ENCODE data around the gene CAV2. TPM values are rescaled to one million over a fixed set of nuclear protein-coding genes. Genes with fewer than 3 reads are reported as not detected.
"Not testable (repeated sequence)": the region's sequence is repeated elsewhere in the genome, so short reads cannot be mapped to it uniquely, and the experiment has no call there.

CAV2 gene
- total RNA-seq, 4 donors from 2014 or later = 11.8 to 13.9 (median 12.6) TPM

DNA sequence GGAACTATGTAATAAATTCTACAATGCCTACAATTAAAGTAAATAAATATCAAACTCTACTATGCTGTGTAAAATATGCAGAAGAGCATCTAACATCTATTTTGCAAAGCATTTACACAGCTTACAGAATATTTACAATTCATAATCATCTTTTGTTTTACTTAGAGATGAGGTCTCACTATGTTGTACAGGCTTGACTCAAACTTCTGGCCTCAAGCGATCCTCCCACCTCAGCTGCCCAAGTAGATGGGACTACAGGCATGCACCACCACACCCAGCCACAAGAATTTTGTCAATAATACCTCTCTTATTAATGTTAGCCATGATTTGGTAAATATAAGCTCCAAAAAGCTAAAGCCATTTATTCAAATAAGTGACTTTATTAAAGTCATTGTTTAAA, 21.9 kb upstream of the CAV2 start:
- TF ChIP-seq, protein P1, sequence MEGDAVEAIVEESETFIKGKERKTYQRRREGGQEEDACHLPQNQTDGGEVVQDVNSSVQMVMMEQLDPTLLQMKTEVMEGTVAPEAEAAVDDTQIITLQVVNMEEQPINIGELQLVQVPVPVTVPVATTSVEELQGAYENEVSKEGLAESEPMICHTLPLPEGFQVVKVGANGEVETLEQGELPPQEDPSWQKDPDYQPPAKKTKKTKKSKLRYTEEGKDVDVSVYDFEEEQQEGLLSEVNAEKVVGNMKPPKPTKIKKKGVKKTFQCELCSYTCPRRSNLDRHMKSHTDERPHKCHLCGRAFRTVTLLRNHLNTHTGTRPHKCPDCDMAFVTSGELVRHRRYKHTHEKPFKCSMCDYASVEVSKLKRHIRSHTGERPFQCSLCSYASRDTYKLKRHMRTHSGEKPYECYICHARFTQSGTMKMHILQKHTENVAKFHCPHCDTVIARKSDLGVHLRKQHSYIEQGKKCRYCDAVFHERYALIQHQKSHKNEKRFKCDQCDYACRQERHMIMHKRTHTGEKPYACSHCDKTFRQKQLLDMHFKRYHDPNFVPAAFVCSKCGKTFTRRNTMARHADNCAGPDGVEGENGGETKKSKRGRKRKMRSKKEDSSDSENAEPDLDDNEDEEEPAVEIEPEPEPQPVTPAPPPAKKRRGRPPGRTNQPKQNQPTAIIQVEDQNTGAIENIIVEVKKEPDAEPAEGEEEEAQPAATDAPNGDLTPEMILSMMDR (IDR thresholded peaks at IDR 0.05) = no peak
- TF ChIP-seq POLR2A (IDR thresholded peaks at IDR 0.05) = no peak
- no peak for DNase-seq
- Histone ChIP-seq H3K4me3 (no peak overlapping the region), H3K36me3 (no peaks in the 10 kb centered on the region), H3K27me3 (no peaks in the 10 kb centered on the region), H3K9me3 (no peaks in the 10 kb centered on the region), H3K27ac (no peak overlapping the region), H3K4me1 (no peaks in the 10 kb centered on the region)

DNA sequence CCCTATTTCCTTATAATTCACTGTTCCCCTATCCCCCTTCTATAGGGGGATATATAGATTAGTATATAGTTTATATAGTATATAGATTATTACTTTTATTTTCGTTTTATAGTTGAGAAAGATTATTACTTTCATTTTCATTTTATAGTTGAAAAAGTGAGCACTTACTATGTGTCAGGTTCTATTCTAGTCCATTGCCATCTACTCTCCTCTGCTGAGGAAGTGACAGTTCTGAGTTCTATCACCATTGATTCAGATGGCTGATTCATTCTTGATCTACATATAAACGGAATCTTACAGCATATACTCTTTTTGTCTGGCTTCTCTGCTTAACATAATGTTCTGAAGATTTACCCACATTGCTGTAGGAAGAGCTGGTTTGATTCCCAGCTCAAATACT, 20.7 kb upstream of the CAV2 start:
- no peaks in the 10 kb centered on the region for H3K27me3 ChIP-seq
- no peak overlapping the region for H3K27ac ChIP-seq
- TF ChIP-seq, protein P1 (IDR thresholded peaks at IDR 0.05) = no peak
- no peak for TF ChIP-seq POLR2A (IDR thresholded peaks at IDR 0.05)
- H3K4me3 ChIP-seq = no peak overlapping the region
- no peaks in the 10 kb centered on the region for H3K4me1 ChIP-seq
- H3K36me3 ChIP-seq = no peaks in the 10 kb centered on the region
- no peak for DNase-seq
- no peaks in the 10 kb centered on the region for H3K9me3 ChIP-seq

DNA sequence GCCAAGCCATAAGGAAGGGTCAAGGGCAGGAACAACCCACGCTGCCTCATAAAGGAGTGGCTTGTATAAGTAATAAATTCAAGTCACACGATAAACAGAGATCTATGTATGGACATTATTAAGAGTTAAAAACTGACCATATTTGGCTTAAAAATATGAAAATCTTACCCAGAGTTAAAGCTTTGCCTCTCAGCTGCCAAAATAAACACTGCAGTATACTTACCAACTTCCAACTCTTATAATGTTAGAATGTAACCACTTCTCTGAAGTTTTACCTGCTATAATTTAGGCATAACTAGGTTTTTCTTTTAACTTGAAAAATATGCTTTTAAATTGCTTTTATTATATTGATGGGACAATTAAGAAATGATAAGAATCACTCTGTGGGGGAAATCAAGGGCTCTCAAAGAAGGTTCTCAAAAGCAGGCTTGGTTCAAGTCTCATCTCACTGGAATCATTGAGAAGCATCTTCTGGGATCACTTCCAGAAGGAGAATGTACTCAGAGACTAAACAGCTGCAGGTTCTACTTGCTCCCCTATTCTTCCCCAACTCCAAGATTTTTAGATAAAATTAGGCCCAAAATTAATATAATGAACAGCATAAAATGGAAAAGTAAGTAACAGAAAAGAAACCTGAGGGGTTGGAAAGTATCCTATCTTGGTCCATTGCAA, 16.1 kb upstream of the CAV2 start:
- DNase-seq = no peak
- Histone ChIP-seq H3K36me3 (no peaks in the 10 kb centered on the region), H3K9me3 (no peaks in the 10 kb centered on the region), H3K27me3 (no peaks in the 10 kb centered on the region), H3K4me1 (no peaks in the 10 kb centered on the region), H3K27ac (no peak overlapping the region), H3K4me3 (no peak overlapping the region)
- TF ChIP-seq POLR2A (IDR thresholded peaks at IDR 0.05) = no peak
- TF ChIP-seq, protein P1 (IDR thresholded peaks at IDR 0.05) = no peak

DNA sequence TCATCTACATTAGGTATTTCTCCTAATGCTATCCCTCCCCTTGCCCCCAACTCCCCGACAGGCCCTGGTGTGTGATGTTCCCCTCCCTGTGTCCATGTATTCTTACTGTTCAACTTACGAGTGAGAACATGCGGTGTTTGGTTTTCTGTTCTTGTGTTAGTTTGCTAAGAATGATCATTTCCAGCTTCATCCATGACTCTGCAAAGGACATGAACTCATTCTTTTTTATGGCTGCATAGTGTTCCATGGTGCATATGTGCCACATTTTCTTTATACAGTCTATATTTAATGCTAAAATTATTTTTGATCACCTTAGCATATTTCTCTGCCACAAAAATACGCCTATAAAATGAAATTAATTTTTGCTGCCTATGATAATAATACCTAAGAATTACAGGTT, 15.1 kb upstream of the CAV2 start:
- not testable (repeated sequence) for H3K4me3 ChIP-seq, H3K27ac ChIP-seq, H3K4me1 ChIP-seq, H3K9me3 ChIP-seq, H3K36me3 ChIP-seq, H3K27me3 ChIP-seq, DNase-seq

DNA sequence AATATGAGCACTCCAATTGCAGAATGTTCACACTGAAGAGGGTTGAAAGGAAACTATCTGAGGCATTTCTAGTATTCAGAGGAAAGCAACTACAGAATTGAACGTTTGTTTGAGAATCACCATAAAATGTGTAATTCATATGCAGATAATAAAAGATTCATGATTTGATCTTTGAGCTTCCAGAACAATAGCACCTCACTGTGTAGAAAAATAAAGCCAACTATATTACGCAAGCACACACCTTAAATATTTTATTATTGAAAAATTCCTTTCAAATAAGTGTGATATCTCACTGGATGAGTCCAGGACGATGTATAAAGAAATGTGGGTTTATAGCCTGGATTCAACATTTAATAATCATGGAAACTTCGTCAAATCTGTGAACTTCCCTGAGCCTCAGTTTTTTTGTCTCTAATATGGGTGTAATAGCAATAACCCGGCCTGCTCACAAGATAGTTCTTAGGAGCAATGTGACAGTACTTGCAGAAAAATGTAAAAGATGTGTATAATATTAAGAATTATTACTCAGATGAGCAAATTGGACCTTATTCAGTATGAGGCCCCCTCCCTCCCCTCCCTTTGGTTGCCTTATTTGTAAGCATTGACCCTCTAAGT, 11.5 kb upstream of the CAV2 start:
- TF ChIP-seq POLR2A (IDR thresholded peaks at IDR 0.05) = no peak
- TF ChIP-seq, protein P1 (IDR thresholded peaks at IDR 0.05) = no peak
- Histone ChIP-seq H3K36me3 (no peaks in the 10 kb centered on the region), H3K27ac (no peak overlapping the region)

DNA sequence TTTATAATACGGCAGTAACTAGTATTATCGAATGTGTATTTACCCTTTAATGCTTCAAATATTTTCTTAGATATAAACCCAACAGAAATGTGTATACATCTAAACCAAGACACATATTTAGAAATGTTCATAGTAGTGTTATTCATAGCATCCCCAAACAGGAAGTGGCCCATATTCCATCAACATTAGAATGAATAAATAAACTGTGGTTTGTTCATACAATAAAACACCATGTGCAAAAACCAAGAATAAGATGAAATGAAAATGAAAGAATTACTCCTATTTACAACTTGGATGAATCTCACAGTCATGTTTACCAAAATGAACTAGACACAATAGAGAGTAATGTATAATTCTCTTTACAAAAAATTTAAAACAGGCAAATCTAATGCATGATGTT, 9.2 kb upstream of the CAV2 start:
- no peaks in the 10 kb centered on the region for H3K9me3 ChIP-seq
- no peak for TF ChIP-seq POLR2A (IDR thresholded peaks at IDR 0.05)
- H3K27ac ChIP-seq = no peak overlapping the region
- no peak overlapping the region for H3K4me3 ChIP-seq
- H3K4me1 ChIP-seq = no peaks in the 10 kb centered on the region
- DNase-seq = no peak
- H3K36me3 ChIP-seq = no peaks in the 10 kb centered on the region
- no peaks in the 10 kb centered on the region for H3K27me3 ChIP-seq

More for the DNA sequence above, 11.5 kb upstream of the CAV2 start:
- H3K4me1 ChIP-seq = no peaks in the 10 kb centered on the region
- H3K27me3 ChIP-seq = no peaks in the 10 kb centered on the region
- DNase-seq = no peak
- H3K9me3 ChIP-seq = no peaks in the 10 kb centered on the region
- no peak overlapping the region for H3K4me3 ChIP-seq
